Body of pancreas (tissue), 4 donors: Measurements from ENCODE around the gene ART4.

Source experiments
- POLR2A ChIP-seq, 3 donors: fragments of 450-650 bp; IDR thresholded peaks; one replicate each; pipeline ENCODE4 v1.6.1; 2016; ENCODE audit warnings: antibody characterized with exemption in 3 of 3, mild to moderate bottlenecking in 2 of 3
- TF ChIP-seq, protein P1 (sequence below), 7 experiments: fragments of 450-650 bp in 4 of 7; fragments of 200-600 bp in 3 of 7; sonication (generic) in 3 of 7; IDR thresholded peaks; one replicate each; pipeline ENCODE4 v1.5.1; 2016 to 2019; ENCODE audit warnings: antibody characterized with exemption in 7 of 7

DNA sequence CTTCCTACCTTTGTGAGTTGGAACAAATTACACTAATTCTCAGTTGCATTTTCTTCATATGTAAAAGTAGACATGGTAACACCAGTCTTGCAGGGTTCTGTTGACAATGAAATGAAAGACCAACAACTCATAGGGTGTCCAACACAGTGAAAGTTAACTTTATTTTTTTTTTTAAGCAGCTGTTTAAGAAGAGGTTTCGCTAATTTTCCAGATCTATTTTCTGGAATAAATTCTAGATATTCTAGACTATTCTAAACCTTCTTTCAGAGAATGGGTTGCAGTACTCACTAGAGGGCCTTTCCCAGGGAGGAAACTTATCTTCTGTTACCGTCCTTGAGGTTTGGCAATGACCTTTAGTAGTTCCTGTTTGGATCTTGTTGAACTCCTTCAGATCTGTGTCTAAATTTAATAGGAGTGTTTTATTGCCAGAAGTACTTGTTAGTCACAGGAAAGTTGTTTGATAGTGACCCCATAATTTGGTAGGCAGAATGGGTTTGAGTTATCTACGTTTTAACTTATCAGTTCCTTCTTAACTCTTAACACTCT, 2.8 kb upstream of the ART4 start:
- TF ChIP-seq, protein P1, sequence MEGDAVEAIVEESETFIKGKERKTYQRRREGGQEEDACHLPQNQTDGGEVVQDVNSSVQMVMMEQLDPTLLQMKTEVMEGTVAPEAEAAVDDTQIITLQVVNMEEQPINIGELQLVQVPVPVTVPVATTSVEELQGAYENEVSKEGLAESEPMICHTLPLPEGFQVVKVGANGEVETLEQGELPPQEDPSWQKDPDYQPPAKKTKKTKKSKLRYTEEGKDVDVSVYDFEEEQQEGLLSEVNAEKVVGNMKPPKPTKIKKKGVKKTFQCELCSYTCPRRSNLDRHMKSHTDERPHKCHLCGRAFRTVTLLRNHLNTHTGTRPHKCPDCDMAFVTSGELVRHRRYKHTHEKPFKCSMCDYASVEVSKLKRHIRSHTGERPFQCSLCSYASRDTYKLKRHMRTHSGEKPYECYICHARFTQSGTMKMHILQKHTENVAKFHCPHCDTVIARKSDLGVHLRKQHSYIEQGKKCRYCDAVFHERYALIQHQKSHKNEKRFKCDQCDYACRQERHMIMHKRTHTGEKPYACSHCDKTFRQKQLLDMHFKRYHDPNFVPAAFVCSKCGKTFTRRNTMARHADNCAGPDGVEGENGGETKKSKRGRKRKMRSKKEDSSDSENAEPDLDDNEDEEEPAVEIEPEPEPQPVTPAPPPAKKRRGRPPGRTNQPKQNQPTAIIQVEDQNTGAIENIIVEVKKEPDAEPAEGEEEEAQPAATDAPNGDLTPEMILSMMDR (IDR thresholded peaks at IDR 0.05) = no peak
- no peak for TF ChIP-seq POLR2A (IDR thresholded peaks at IDR 0.05)
